Left renal pelvis (tissue), 4 donors: ENCODE data around the gene ARHGAP8. TPM values are rescaled to one million over a fixed set of nuclear protein-coding genes. Genes with fewer than 3 reads are reported as not detected.

Source experiments
- DNase-seq, 4 donors: peaks; one replicate each; pipeline ENCODE4 v3.0.0-alpha.2; 2013; ENCODE audit warnings: low read depth in 4 of 4, low spot score in 3 of 4
- polyA plus RNA-seq, 4 donors: library from polyadenylated mRNA; unstranded; fragments of 120-200 nt; gene quantifications; one replicate each; pipeline ENCODE4 v1.2.1, GENCODE V29; 2013; ENCODE audit not compliant: insufficient read length in 4 of 4

The ARHGAP8 gene
- polyA plus RNA-seq, 4 donors, result 2.3 to 59.3 (median 25.2) TPM

GRCh38 chr22:44821741-44822475 is 69.5 kb downstream of the ARHGAP8 start:
- no peak for DNase-seq

GRCh38 chr22:44822534-44822933 is 70.2 kb downstream of the ARHGAP8 start:
- no peak for DNase-seq

- DNase-seq, result no peak
Observed at GRCh38 chr22:44823396-44823795, 71.0 kb downstream of the ARHGAP8 start.

GRCh38 chr22:44823806-44824205 is 71.4 kb downstream of the ARHGAP8 start:
- no peak for DNase-seq

- DNase-seq, result no peak
Observed at GRCh38 chr22:44824271-44824670, 71.9 kb downstream of the ARHGAP8 start.

GRCh38 chr22:44825310-44826150 is 73.2 kb downstream of the ARHGAP8 start:
- DNase-seq, result no peak

GRCh38 chr22:44827666-44828190 is 75.4 kb downstream of the ARHGAP8 start:
- no peak for DNase-seq

- no peak for DNase-seq
Observed at GRCh38 chr22:44828193-44828592, 75.8 kb downstream of the ARHGAP8 start.

- no peak for DNase-seq
Observed at GRCh38 chr22:44831885-44832284, 79.5 kb downstream of the ARHGAP8 start.

- no peak for DNase-seq
Observed at GRCh38 chr22:44834065-44834464, 81.7 kb downstream of the ARHGAP8 start.

- no peak for DNase-seq
Observed at GRCh38 chr22:44837481-44837880, 85.1 kb downstream of the ARHGAP8 start.

- DNase-seq, result no peak
Observed at GRCh38 chr22:44838316-44839016, 86.1 kb downstream of the ARHGAP8 start.

- no peak for DNase-seq
Observed at GRCh38 chr22:44839061-44839460, 86.7 kb downstream of the ARHGAP8 start.

GRCh38 chr22:44839721-44840120 is 87.3 kb downstream of the ARHGAP8 start:
- no peak for DNase-seq

- no peak for DNase-seq
Observed at GRCh38 chr22:44840611-44841322, 88.4 kb downstream of the ARHGAP8 start.

- no peak for DNase-seq
Observed at GRCh38 chr22:44842417-44842816, 90.0 kb downstream of the ARHGAP8 start.

- no peak for DNase-seq
Observed at GRCh38 chr22:44845191-44845590, 92.8 kb downstream of the ARHGAP8 start.

GRCh38 chr22:44845796-44846720 is 93.7 kb downstream of the ARHGAP8 start:
- no peak for DNase-seq

GRCh38 chr22:44846726-44847275 is 94.4 kb downstream of the ARHGAP8 start:
- no peak for DNase-seq
